Vagina (tissue), 2 donors: ENCODE measurements around the gene SNRPE.

ENCODE experiments used
- POLR2A ChIP-seq, 2 donors: fragments of 450-650 bp; IDR thresholded peaks; one replicate each; pipeline ENCODE4 v1.6.1; 2017; ENCODE audit warnings: antibody characterized with exemption in 2 of 2, mild to moderate bottlenecking in 2 of 2, moderate library complexity in 2 of 2
- POLR2AphosphoS5 ChIP-seq, 2 donors: sonication (generic); formaldehyde crosslinking; IDR thresholded peaks; one replicate each; pipeline ENCODE4 v1.9.0; 2017; ENCODE audit warnings: antibody characterized with exemption in 2 of 2, mild to moderate bottlenecking in 2 of 2, low read depth in 1 of 2; ENCODE audit not compliant: insufficient read depth in 1 of 2
- TF ChIP-seq, protein P1 (sequence below), 3 experiments: fragments of 450-650 bp in 2 of 3; fragments of 200-600 bp in 1 of 3; sonication (generic) in 1 of 3; IDR thresholded peaks; one replicate each; pipeline ENCODE4 v1.5.1; 2017 to 2019; ENCODE audit warnings: antibody characterized with exemption in 3 of 3, mild to moderate bottlenecking in 2 of 3, moderate library complexity in 2 of 3

DNA sequence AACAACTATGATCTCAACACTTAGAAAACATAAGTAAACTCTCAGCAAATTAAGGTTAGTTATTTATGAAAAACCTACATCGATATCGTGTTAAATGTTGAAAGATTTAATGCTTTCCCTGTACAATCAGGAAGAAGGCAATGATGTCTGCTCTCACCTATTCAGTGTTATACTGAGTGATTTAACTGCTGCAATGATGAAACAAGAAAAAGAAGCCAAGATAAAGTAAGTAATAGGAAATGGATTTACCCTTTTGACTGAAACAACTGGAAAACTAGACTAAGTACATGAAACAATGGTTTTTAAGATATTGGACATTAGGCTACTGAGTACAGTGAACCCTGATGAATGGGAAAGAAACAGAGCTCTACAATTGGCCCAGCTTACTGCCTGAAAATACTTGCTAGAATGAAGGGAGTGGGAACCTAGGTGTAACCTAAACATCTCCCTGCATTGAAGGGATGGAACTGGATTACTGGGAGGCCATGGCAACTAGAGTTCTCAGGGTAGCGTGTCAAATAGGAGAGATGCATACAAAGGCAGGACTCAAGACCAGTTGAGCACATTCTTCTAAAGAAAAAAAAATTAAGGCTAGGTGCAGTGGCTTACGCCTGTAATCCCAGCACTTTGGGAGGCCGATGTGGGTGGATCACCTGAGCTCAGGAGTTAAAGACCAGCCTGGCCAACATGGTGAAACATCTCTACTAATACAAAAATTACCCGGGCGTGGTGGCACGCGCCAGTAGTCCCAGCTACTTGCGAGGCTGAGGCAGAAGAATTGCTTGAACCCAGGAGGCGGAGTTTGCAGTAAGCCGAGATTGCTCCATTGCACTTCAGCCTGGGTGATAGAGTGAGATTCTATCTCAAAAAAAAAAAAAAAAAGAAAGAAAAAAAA lies 37.3 kb downstream of the SNRPE start:
- TF ChIP-seq POLR2AphosphoS5 (IDR thresholded peaks at IDR 0.05; ENCODE audit: insufficient read depth in 1 of 2, low read depth in 1 of 2) (no peak), POLR2A (IDR thresholded peaks at IDR 0.05) (no peak)
- TF ChIP-seq, protein P1, sequence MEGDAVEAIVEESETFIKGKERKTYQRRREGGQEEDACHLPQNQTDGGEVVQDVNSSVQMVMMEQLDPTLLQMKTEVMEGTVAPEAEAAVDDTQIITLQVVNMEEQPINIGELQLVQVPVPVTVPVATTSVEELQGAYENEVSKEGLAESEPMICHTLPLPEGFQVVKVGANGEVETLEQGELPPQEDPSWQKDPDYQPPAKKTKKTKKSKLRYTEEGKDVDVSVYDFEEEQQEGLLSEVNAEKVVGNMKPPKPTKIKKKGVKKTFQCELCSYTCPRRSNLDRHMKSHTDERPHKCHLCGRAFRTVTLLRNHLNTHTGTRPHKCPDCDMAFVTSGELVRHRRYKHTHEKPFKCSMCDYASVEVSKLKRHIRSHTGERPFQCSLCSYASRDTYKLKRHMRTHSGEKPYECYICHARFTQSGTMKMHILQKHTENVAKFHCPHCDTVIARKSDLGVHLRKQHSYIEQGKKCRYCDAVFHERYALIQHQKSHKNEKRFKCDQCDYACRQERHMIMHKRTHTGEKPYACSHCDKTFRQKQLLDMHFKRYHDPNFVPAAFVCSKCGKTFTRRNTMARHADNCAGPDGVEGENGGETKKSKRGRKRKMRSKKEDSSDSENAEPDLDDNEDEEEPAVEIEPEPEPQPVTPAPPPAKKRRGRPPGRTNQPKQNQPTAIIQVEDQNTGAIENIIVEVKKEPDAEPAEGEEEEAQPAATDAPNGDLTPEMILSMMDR (IDR thresholded peaks at IDR 0.05) = no peak
